Keratinocyte (primary cell): Measurements from ENCODE around the gene EZH2. TPM values are rescaled to one million over a fixed set of nuclear protein-coding genes. Genes with fewer than 3 reads are reported as not detected.

Experiments
- DNase-seq: peaks from one replicate; pipeline ENCODE4 v3.0.0-alpha.2; 2011; ENCODE audit warnings: low read depth, missing footprints, low spot score
- FAIRE-seq: peaks from 2 replicates; lab custom pipeline; 2011; peaks lifted over from hg19 to GRCh38; lab: Jason Lieb, UNC
- H2AFZ ChIP-seq: 2 replicates; pipeline ENCODE4 v1.6.0; 2012; ENCODE audit warnings: low read length, control low read depth, inconsistent platforms; ENCODE audit not compliant: control insufficient read depth
- H3K27ac ChIP-seq: 2 replicates; pipeline ENCODE4 v1.5.1; 2011; ENCODE audit warnings: low read length; ENCODE audit not compliant: control insufficient read depth, insufficient read depth
- H3K27me3 ChIP-seq: 3 replicates; pipeline ENCODE4 v1.6.0; 2011; ENCODE audit warnings: low read length; ENCODE audit not compliant: control insufficient read depth, insufficient read depth; ENCODE audit errors: extremely low read depth
- H3K36me3 ChIP-seq, 2 experiments: 2 replicates in 1 of 2; 3 replicates in 1 of 2; pipeline ENCODE4 v1.5.1; 2011; ENCODE audit warnings: low read length in 2 of 2, mild to moderate bottlenecking in 1 of 2; ENCODE audit not compliant: control insufficient read depth in 2 of 2, insufficient read depth in 2 of 2; ENCODE audit errors: extremely low read depth in 1 of 2
- H3K4me1 ChIP-seq: 3 replicates; pipeline ENCODE4 v1.5.1; 2011; ENCODE audit warnings: low read length; ENCODE audit not compliant: control insufficient read depth, insufficient read depth; ENCODE audit errors: extremely low read depth
- H3K4me2 ChIP-seq: 3 replicates; pipeline ENCODE4 v1.6.0; 2011; ENCODE audit warnings: low read depth, low read length; ENCODE audit not compliant: control insufficient read depth, insufficient read depth; ENCODE audit errors: extremely low read depth
- H3K4me3 ChIP-seq, 3 experiments: fragments of 200-600 bp in 1 of 3; sonication (generic) in 1 of 3; 2 replicates in 2 of 3; 3 replicates in 1 of 3; pipeline ENCODE4 v1.5.1; 2011 to 2016; ENCODE audit warnings: low read length in 3 of 3, mild to moderate bottlenecking in 3 of 3, control low read depth in 2 of 3, inconsistent platforms in 1 of 3, low read depth in 1 of 3, mixed read lengths in 1 of 3, mixed run types in 1 of 3, moderate library complexity in 1 of 3; ENCODE audit not compliant: control insufficient read depth in 2 of 3, insufficient read depth in 2 of 3; ENCODE audit errors: extremely low read depth in 1 of 3
- H3K79me2 ChIP-seq: 2 replicates; pipeline ENCODE4 v1.6.0; 2012; ENCODE audit warnings: low read length; ENCODE audit not compliant: control insufficient read depth, insufficient read depth
- H3K9ac ChIP-seq: 3 replicates; pipeline ENCODE4 v1.6.0; 2011; ENCODE audit warnings: low read length; ENCODE audit not compliant: control insufficient read depth, insufficient read depth; ENCODE audit errors: extremely low read depth
- H3K9me1 ChIP-seq: 3 replicates; pipeline ENCODE4 v1.6.0; 2011; ENCODE audit warnings: low read length; ENCODE audit not compliant: control insufficient read depth, insufficient read depth; ENCODE audit errors: extremely low read depth
- H3K9me3 ChIP-seq: 2 replicates; pipeline ENCODE4 v1.5.1; 2012; ENCODE audit warnings: low read depth, low read length; ENCODE audit not compliant: control insufficient read depth
- H4K20me1 ChIP-seq: 3 replicates; pipeline ENCODE4 v1.6.0; 2011; ENCODE audit warnings: low read length; ENCODE audit not compliant: control insufficient read depth, insufficient read depth; ENCODE audit errors: extremely low read depth
- EZH2 ChIP-seq: IDR thresholded peaks from one replicate; pipeline ENCODE4 v1.6.1; 2012; ENCODE audit warnings: inconsistent platforms, mild to moderate bottlenecking, low read length, moderate library complexity
- dilution Hi-C: fragments of 300-500 bp; cut with MboI; formaldehyde crosslinking; loops from one replicate; pipeline ENCODE4 v1.7.0; 2020; ENCODE audit warnings: low sequenced_read_pairs; ENCODE audit not compliant: extremely low pct_ligation_motif_present
- polyA plus RNA-seq, 5 experiments: library from polyadenylated mRNA; depleted of rRNA in 3 of 5; stranded (reverse) in 3 of 5; stranded (forward) in 1 of 5; unstranded in 1 of 5; fragments of >200 nt; gene quantifications; 1 replicate in 1 of 5; 2 replicates in 3 of 5; 3 replicates in 1 of 5; pipeline versions ENCODE4 v1.2.1 to v1.2.3, GENCODE V29; 2011 to 2012; ENCODE audit warnings: missing spikeins in 2 of 5, low read depth in 1 of 5, low replicate concordance in 1 of 5
- TF ChIP-seq, protein P1 (sequence below), 3 experiments: IDR thresholded peaks in 1 of 3; conservative IDR thresholded peaks in 1 of 3; optimal IDR thresholded peaks in 1 of 3; 2 replicates in 2 of 3; 3 replicates in 1 of 3; pipeline versions ENCODE3 to v1.5.1; 2011; ENCODE audit warnings: low read length in 3 of 3, mild to moderate bottlenecking in 3 of 3, moderate library complexity in 2 of 3, control low read depth in 1 of 3, inconsistent platforms in 1 of 3; ENCODE audit not compliant: insufficient read depth in 2 of 3; ENCODE audit errors: extremely low read depth in 1 of 3

Gene EZH2
- polyA plus RNA-seq, 1 donor (not counting 4 experiments of a cell fraction or from before 2014, with no cell fraction given), result 16.0 TPM

DNA sequence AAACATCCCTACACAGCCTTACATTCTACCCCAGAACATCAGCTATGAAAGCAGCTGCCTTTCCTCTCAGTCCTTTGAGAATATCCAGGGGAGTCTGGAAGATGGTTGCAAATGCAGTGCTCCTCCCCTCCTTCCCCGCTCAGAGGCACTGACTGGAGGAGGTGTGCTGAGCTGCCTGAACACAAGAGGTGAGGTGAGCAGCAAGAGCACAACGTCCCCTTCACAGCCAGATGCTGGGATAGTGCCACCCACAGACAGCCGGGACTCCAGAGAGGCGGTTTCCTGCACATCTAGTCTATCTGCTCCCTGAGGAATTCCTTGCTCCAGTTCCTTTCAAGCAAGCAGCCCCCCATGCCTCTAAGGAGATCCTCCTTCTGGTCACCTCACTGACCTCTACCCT, 74.2 kb downstream of the EZH2 start:
- H3K9ac ChIP-seq, result no peak overlapping the region
- TF ChIP-seq EZH2, result no peak
- TF ChIP-seq, protein P1, sequence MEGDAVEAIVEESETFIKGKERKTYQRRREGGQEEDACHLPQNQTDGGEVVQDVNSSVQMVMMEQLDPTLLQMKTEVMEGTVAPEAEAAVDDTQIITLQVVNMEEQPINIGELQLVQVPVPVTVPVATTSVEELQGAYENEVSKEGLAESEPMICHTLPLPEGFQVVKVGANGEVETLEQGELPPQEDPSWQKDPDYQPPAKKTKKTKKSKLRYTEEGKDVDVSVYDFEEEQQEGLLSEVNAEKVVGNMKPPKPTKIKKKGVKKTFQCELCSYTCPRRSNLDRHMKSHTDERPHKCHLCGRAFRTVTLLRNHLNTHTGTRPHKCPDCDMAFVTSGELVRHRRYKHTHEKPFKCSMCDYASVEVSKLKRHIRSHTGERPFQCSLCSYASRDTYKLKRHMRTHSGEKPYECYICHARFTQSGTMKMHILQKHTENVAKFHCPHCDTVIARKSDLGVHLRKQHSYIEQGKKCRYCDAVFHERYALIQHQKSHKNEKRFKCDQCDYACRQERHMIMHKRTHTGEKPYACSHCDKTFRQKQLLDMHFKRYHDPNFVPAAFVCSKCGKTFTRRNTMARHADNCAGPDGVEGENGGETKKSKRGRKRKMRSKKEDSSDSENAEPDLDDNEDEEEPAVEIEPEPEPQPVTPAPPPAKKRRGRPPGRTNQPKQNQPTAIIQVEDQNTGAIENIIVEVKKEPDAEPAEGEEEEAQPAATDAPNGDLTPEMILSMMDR (optimal IDR thresholded peaks at IDR 0.05 in 1 of 3, IDR thresholded peaks at IDR 0.05 in 1 of 3, conservative IDR thresholded peaks at IDR 0.05 in 1 of 3; ENCODE audit: extremely low read depth in 1 of 3, insufficient read depth in 2 of 3, low read length in 3 of 3), result no peak
- no peaks in the 10 kb centered on the region for H3K9me1 ChIP-seq
- H3K79me2 ChIP-seq, result no peaks in the 10 kb centered on the region
- H3K4me3 ChIP-seq, result no peak overlapping the region
- H3K27ac ChIP-seq, result no peak overlapping the region
- dilution Hi-C loops, result no loop called here
- no peaks in the 10 kb centered on the region for H3K4me1 ChIP-seq
- no peaks in the 10 kb centered on the region for H3K9me3 ChIP-seq
- H4K20me1 ChIP-seq, result no peaks in the 10 kb centered on the region
- no peaks in the 10 kb centered on the region for H3K27me3 ChIP-seq
- no peak for DNase-seq
- H3K4me2 ChIP-seq, result no peak overlapping the region
- no peak overlapping the region for H2AFZ ChIP-seq
- FAIRE-seq, result no peak
- peaks cover 14 to 31% of the 10 kb centered on the region in 2 experiments for H3K36me3 ChIP-seq

DNA sequence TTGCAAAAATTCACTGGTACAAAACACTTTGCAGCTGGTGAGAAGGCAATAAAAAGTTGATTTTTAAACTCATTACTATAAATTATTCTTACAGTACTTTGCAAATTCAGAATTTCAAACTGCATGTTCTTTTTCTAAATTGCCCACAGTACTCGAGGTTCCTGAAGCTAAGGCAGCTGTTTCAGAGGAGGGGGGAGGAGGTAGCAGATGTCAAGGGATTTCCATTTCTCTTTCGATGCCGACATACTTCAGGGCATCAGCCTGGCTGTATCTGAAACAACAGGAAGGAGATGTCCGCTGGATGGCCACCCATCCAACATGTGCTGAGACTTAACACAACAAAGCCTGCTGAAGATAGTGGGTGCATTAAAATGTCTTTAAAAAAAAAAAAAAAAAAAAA, 76.7 kb downstream of the EZH2 start:
- Histone ChIP-seq H3K9ac (no peak overlapping the region), H4K20me1 (no peaks in the 10 kb centered on the region), H3K36me3 (peaks cover 11 to 32% of the 10 kb centered on the region in 2 experiments), H3K27ac (no peak overlapping the region), H3K79me2 (no peaks in the 10 kb centered on the region), H3K27me3 (no peaks in the 10 kb centered on the region), H2AFZ (no peak overlapping the region), H3K4me1 (no peaks in the 10 kb centered on the region), H3K4me3 (no peak overlapping the region), H3K4me2 (no peak overlapping the region), H3K9me1 (no peaks in the 10 kb centered on the region), H3K9me3 (no peaks in the 10 kb centered on the region)
- dilution Hi-C loops, result no loop called here
- DNase-seq (no peak), FAIRE-seq (no peak)
- TF ChIP-seq, protein P1 (optimal IDR thresholded peaks at IDR 0.05 in 1 of 3, IDR thresholded peaks at IDR 0.05 in 1 of 3, conservative IDR thresholded peaks at IDR 0.05 in 1 of 3; ENCODE audit: extremely low read depth in 1 of 3, insufficient read depth in 2 of 3, low read length in 3 of 3), result no peak
- TF ChIP-seq EZH2, result no peak
